Measurements from ENCODE around the gene RASA4B.
"Not testable (repeated sequence)": the region's sequence is repeated elsewhere in the genome, so short reads cannot be mapped to it uniquely, and the experiment has no call there.

The RASA4B gene

GRCh38 chr7:102527822-102528793 is 10.5 kb upstream of the RASA4B start:
- not testable (repeated sequence) for H3K4me1 ChIP-seq (ENCODE audit: control insufficient read depth, insufficient read depth, low read length); H3K27me3 ChIP-seq (ENCODE audit: control insufficient read depth, insufficient read depth, low read length); H3K36me3 ChIP-seq (ENCODE audit: control insufficient read depth, insufficient read depth, low read length); H3K9ac ChIP-seq (ENCODE audit: low read length); H3K27ac ChIP-seq (ENCODE audit: low read depth, low read length); H3K4me3 ChIP-seq (ENCODE audit: low read length)

GRCh38 chr7:102527182-102527581 is 9.6 kb upstream of the RASA4B start:
- H3K4me1 ChIP-seq (ENCODE audit: control insufficient read depth, insufficient read depth, low read length); H3K27me3 ChIP-seq (ENCODE audit: control insufficient read depth, insufficient read depth, low read length); H3K4me3 ChIP-seq (ENCODE audit: low read length); H3K9ac ChIP-seq (ENCODE audit: low read length); H3K36me3 ChIP-seq (ENCODE audit: control insufficient read depth, insufficient read depth, low read length); H3K27ac ChIP-seq (ENCODE audit: low read depth, low read length): not testable (repeated sequence)

- H3K36me3 ChIP-seq (ENCODE audit: control insufficient read depth, insufficient read depth, low read length): not testable (repeated sequence)
Measured at GRCh38 chr7:102524803-102525202, 7.2 kb upstream of the RASA4B start.

GRCh38 chr7:102520797-102521196 is 3.2 kb upstream of the RASA4B start:
- H3K9ac ChIP-seq (ENCODE audit: low read length); H3K4me3 ChIP-seq (ENCODE audit: low read length); H3K27ac ChIP-seq (ENCODE audit: low read depth, low read length); H3K27me3 ChIP-seq (ENCODE audit: control insufficient read depth, insufficient read depth, low read length); H3K4me1 ChIP-seq (ENCODE audit: control insufficient read depth, insufficient read depth, low read length); H3K36me3 ChIP-seq (ENCODE audit: control insufficient read depth, insufficient read depth, low read length): not testable (repeated sequence)

More at GRCh38 chr7:102524803-102525202, 7.2 kb upstream of the RASA4B start:
- H3K4me3 ChIP-seq (ENCODE audit: low read length); H3K27ac ChIP-seq (ENCODE audit: low read depth, low read length); H3K4me1 ChIP-seq (ENCODE audit: control insufficient read depth, insufficient read depth, low read length); H3K9ac ChIP-seq (ENCODE audit: low read length); H3K27me3 ChIP-seq (ENCODE audit: control insufficient read depth, insufficient read depth, low read length): not testable (repeated sequence)

- not testable (repeated sequence) for H3K4me1 ChIP-seq (ENCODE audit: control insufficient read depth, insufficient read depth, low read length); H3K36me3 ChIP-seq (ENCODE audit: control insufficient read depth, insufficient read depth, low read length); H3K4me3 ChIP-seq (ENCODE audit: low read length); H3K27ac ChIP-seq (ENCODE audit: low read depth, low read length); H3K27me3 ChIP-seq (ENCODE audit: control insufficient read depth, insufficient read depth, low read length); H3K9ac ChIP-seq (ENCODE audit: low read length)
Measured at GRCh38 chr7:102516951-102517350, 626 bp downstream of the RASA4B start.

GRCh38 chr7:102515889-102516288 is 1.7 kb downstream of the RASA4B start:
- H3K27me3 ChIP-seq (ENCODE audit: control insufficient read depth, insufficient read depth, low read length); H3K27ac ChIP-seq (ENCODE audit: low read depth, low read length); H3K36me3 ChIP-seq (ENCODE audit: control insufficient read depth, insufficient read depth, low read length); H3K4me1 ChIP-seq (ENCODE audit: control insufficient read depth, insufficient read depth, low read length); H3K4me3 ChIP-seq (ENCODE audit: low read length); H3K9ac ChIP-seq (ENCODE audit: low read length): not testable (repeated sequence)

GRCh38 chr7:102514881-102515721 is 2.5 kb downstream of the RASA4B start:
- H3K36me3 ChIP-seq (ENCODE audit: control insufficient read depth, insufficient read depth, low read length); H3K4me1 ChIP-seq (ENCODE audit: control insufficient read depth, insufficient read depth, low read length); H3K27ac ChIP-seq (ENCODE audit: low read depth, low read length); H3K27me3 ChIP-seq (ENCODE audit: control insufficient read depth, insufficient read depth, low read length); H3K9ac ChIP-seq (ENCODE audit: low read length); H3K4me3 ChIP-seq (ENCODE audit: low read length): not testable (repeated sequence)

GRCh38 chr7:102512642-102513221 is 4.8 kb downstream of the RASA4B start:
- not testable (repeated sequence) for H3K27me3 ChIP-seq (ENCODE audit: control insufficient read depth, insufficient read depth, low read length); H3K36me3 ChIP-seq (ENCODE audit: control insufficient read depth, insufficient read depth, low read length); H3K4me1 ChIP-seq (ENCODE audit: control insufficient read depth, insufficient read depth, low read length); H3K9ac ChIP-seq (ENCODE audit: low read length)
- Histone ChIP-seq H3K4me3 (ENCODE audit: low read length) (peak overlapping the region; percentile 4), H3K27ac (ENCODE audit: low read depth, low read length) (peak overlapping the region; percentile 72)

- H3K4me1 ChIP-seq (ENCODE audit: control insufficient read depth, insufficient read depth, low read length); H3K4me3 ChIP-seq (ENCODE audit: low read length); H3K36me3 ChIP-seq (ENCODE audit: control insufficient read depth, insufficient read depth, low read length); H3K27me3 ChIP-seq (ENCODE audit: control insufficient read depth, insufficient read depth, low read length); H3K9ac ChIP-seq (ENCODE audit: low read length): not testable (repeated sequence)
- peak overlapping the region; percentile 72 for H3K27ac ChIP-seq (ENCODE audit: low read depth, low read length)
Measured at GRCh38 chr7:102511860-102512522, 5.6 kb downstream of the RASA4B start.

GRCh38 chr7:102510575-102510974 is 7.0 kb downstream of the RASA4B start:
- H3K27me3 ChIP-seq (ENCODE audit: control insufficient read depth, insufficient read depth, low read length); H3K4me1 ChIP-seq (ENCODE audit: control insufficient read depth, insufficient read depth, low read length); H3K4me3 ChIP-seq (ENCODE audit: low read length); H3K9ac ChIP-seq (ENCODE audit: low read length); H3K27ac ChIP-seq (ENCODE audit: low read depth, low read length); H3K36me3 ChIP-seq (ENCODE audit: control insufficient read depth, insufficient read depth, low read length): not testable (repeated sequence)

- not testable (repeated sequence) for H3K9ac ChIP-seq (ENCODE audit: low read length); H3K36me3 ChIP-seq (ENCODE audit: control insufficient read depth, insufficient read depth, low read length); H3K4me1 ChIP-seq (ENCODE audit: control insufficient read depth, insufficient read depth, low read length); H3K27me3 ChIP-seq (ENCODE audit: control insufficient read depth, insufficient read depth, low read length); H3K4me3 ChIP-seq (ENCODE audit: low read length); H3K27ac ChIP-seq (ENCODE audit: low read depth, low read length)
Measured at GRCh38 chr7:102507410-102508088, 10.0 kb downstream of the RASA4B start.
